ENCODE data around the gene BCL11A. TPM values are rescaled to one million over a fixed set of nuclear protein-coding genes. Genes with fewer than 3 reads are reported as not detected.

BCL11A gene
- total and polyA plus RNA-seq, 2 experiments from 2014 or later = 57.5 to 77.6 TPM

GRCh38 chr2:60441800-60442199, 111.7 kb downstream of the BCL11A start:
- Mint-ChIP-seq H3K4me3 (no peak overlapping the region), H3K27ac (no peak overlapping the region), H3K27me3 (ENCODE audit: insufficient read depth, low read depth, poor library complexity) (peaks cover 14% of the 10 kb centered on the region), H3K4me1 (peaks cover 42% of the 10 kb centered on the region), H3K9me3 (no peaks in the 10 kb centered on the region), H3K36me3 (ENCODE audit: low read depth) (no peaks in the 10 kb centered on the region)
- Histone ChIP-seq H3F3A (replicated peaks; ENCODE audit: low read depth) (no peaks in the 10 kb centered on the region), H3K27me3 (ENCODE audit: insufficient read depth) (no peaks in the 10 kb centered on the region; the same call in 1 of the 2 replicates), H3K9me2 (ENCODE audit: insufficient read depth) (no peaks in the 10 kb centered on the region), H3K4me3 (no peak overlapping the region), H3K4me1 (ENCODE audit: insufficient read depth) (peaks cover 19% of the 10 kb centered on the region), H3K36me3 (ENCODE audit: insufficient read depth) (no peaks in the 10 kb centered on the region), H4K20me1 (replicated peaks; ENCODE audit: insufficient read depth) (no peaks in the 10 kb centered on the region), H3K4me2 (no peak overlapping the region), H2AFZ (no peak overlapping the region), H3K27ac (ENCODE audit: low read depth) (no peak overlapping the region), H3K79me2 (replicated peaks; ENCODE audit: insufficient read depth) (no peaks in the 10 kb centered on the region)
- DNase-seq (ENCODE audit: low spot score) = no peak
- TF ChIP-seq CTCF (conservative IDR thresholded peaks at IDR 0.05; ENCODE audit: low read depth in 2 of 2) (no peak), ZNF114 (CRISPR knock-in tag; IDR thresholded peaks at IDR 0.05) (no peak), ETS1 (IDR thresholded peaks at IDR 0.05) (no peak), CREB1 (CRISPR knock-in tag; IDR thresholded peaks at IDR 0.05; ENCODE audit: low read depth) (no peak), EZH2 (IDR thresholded peaks at IDR 0.05; ENCODE audit: low read depth, unreplicated experiment) (no peak), STAT1 (IDR thresholded peaks at IDR 0.05; ENCODE audit: unreplicated experiment) (no peak), NANOG (IDR thresholded peaks at IDR 0.05; ENCODE audit: borderline replicate concordance) (no peak), REST (IDR thresholded peaks at IDR 0.05; ENCODE audit: unreplicated experiment) (no peak), POLR2AphosphoS5 (IDR thresholded peaks at IDR 0.05; ENCODE audit: low read depth) (no peak), ZNF462 (CRISPR knock-in tag; IDR thresholded peaks at IDR 0.05) (no peak), EZH2phosphoT487 (IDR thresholded peaks at IDR 0.05; ENCODE audit: unreplicated experiment) (no peak), ZNF331 (CRISPR knock-in tag; IDR thresholded peaks at IDR 0.05; ENCODE audit: low read depth) (no peak), JUNB (IDR thresholded peaks at IDR 0.05; ENCODE audit: unreplicated experiment) (no peak)
- no peak for ATAC-seq

Measured in GM23338 (cell line).